Measurements from ENCODE around the gene ZSCAN12. TPM values are rescaled to one million over a fixed set of nuclear protein-coding genes. Genes with fewer than 3 reads are reported as not detected.

ZSCAN12 gene
- total RNA-seq, 2 donors from 2014 or later, result 10.5 to 12.8 TPM

- Mint-ChIP-seq H3K27me3 (ENCODE audit: insufficient read depth) (peaks cover 23% of the 10 kb centered on the region), H3K36me3 (ENCODE audit: low read depth) (peaks cover 13% of the 10 kb centered on the region), H3K4me3 (peak overlapping the region; percentile 98), H3K27ac (peak overlapping the region; percentile 95), H3K9me3 (peaks cover 4% of the 10 kb centered on the region), H3K4me1 (peaks cover 17% of the 10 kb centered on the region)
- Histone ChIP-seq H3K4me1 (ENCODE audit: control insufficient read depth, insufficient read depth, low read length) (no peaks in the 10 kb centered on the region), H3K27ac (ENCODE audit: low read depth, low read length) (no peak overlapping the region), H3K36me3 (ENCODE audit: control insufficient read depth, insufficient read depth, low read length) (peaks cover 8% of the 10 kb centered on the region), H3K4me3 (ENCODE audit: low read length) (peak overlapping the region; percentile 98), H3K9ac (ENCODE audit: extremely low read depth, low read length, poor library complexity, severe bottlenecking) (peak overlapping the region; percentile 72), H3K27me3 (ENCODE audit: control insufficient read depth, insufficient read depth, low read length, poor library complexity, severe bottlenecking) (peaks cover 15% of the 10 kb centered on the region), H3K9me3 (ENCODE audit: control insufficient read depth, low read length) (peaks cover 16% of the 10 kb centered on the region)
- DNase-seq, result no peak
- WGBS, 2 experiments (ENCODE audit: insufficient coverage in 1 of 2, insufficient read length in 1 of 2), result 1 to 2% methylated on average over 4 to 8 of the region's 9 CpGs
- TF ChIP-seq CTCF (conservative IDR thresholded peaks at IDR 0.05), result no peak
Observed at GRCh38 chr6:28349344-28349891, 50.1 kb downstream of the ZSCAN12 start.

GRCh38 chr6:28347119-28347518 is 52.4 kb downstream of the ZSCAN12 start:
- Histone ChIP-seq H3K36me3 (ENCODE audit: control insufficient read depth, insufficient read depth, low read length) (no peaks in the 10 kb centered on the region), H3K27ac (ENCODE audit: low read depth, low read length) (no peak overlapping the region), H3K9ac (ENCODE audit: extremely low read depth, low read length, poor library complexity, severe bottlenecking) (no peak overlapping the region), H3K9me3 (ENCODE audit: control insufficient read depth, low read length) (peaks cover under 1% of the 10 kb centered on the region), H3K27me3 (ENCODE audit: control insufficient read depth, insufficient read depth, low read length, poor library complexity, severe bottlenecking) (peaks cover 22% of the 10 kb centered on the region), H3K4me3 (ENCODE audit: low read length) (no peak overlapping the region), H3K4me1 (ENCODE audit: control insufficient read depth, insufficient read depth, low read length) (no peaks in the 10 kb centered on the region)
- no peaks in the 10 kb centered on the region for H3K9me3 Mint-ChIP-seq
- peaks cover 31% of the 10 kb centered on the region for H3K27me3 Mint-ChIP-seq (ENCODE audit: insufficient read depth)
- peaks cover 17% of the 10 kb centered on the region for H3K4me1 Mint-ChIP-seq
- no peaks in the 10 kb centered on the region for H3K36me3 Mint-ChIP-seq (ENCODE audit: low read depth)
- TF ChIP-seq CTCF (conservative IDR thresholded peaks at IDR 0.05), result no peak
- 8 to 27% methylated on average over 1 to 2 of the region's 2 CpGs for WGBS, 2 experiments (ENCODE audit: insufficient coverage in 1 of 2, insufficient read length in 1 of 2)
- DNase-seq, result no peak
- no peak overlapping the region for H3K4me3 Mint-ChIP-seq
- no peak overlapping the region for H3K27ac Mint-ChIP-seq

GRCh38 chr6:28345201-28345600 is 54.3 kb downstream of the ZSCAN12 start:
- 67% methylated on average over 1 of the region's 1 CpG; no CpG with 5 or more reads in 1 of the 2 experiments for WGBS, 2 experiments (ENCODE audit: insufficient coverage in 1 of 2, insufficient read length in 1 of 2)
- no peak for TF ChIP-seq CTCF (conservative IDR thresholded peaks at IDR 0.05)
- H3K27ac Mint-ChIP-seq, result no peak overlapping the region

More at GRCh38 chr6:28345201-28345600, 54.3 kb downstream of the ZSCAN12 start:
- no peak for DNase-seq
- Mint-ChIP-seq H3K9me3 (no peaks in the 10 kb centered on the region), H3K36me3 (ENCODE audit: low read depth) (no peaks in the 10 kb centered on the region), H3K4me3 (no peak overlapping the region), H3K4me1 (peaks cover 6% of the 10 kb centered on the region), H3K27me3 (ENCODE audit: insufficient read depth) (peaks cover 42% of the 10 kb centered on the region)
- no peak overlapping the region for H3K9ac ChIP-seq (ENCODE audit: extremely low read depth, low read length, poor library complexity, severe bottlenecking)
- peaks cover 22% of the 10 kb centered on the region for H3K27me3 ChIP-seq (ENCODE audit: control insufficient read depth, insufficient read depth, low read length, poor library complexity, severe bottlenecking)
- no peaks in the 10 kb centered on the region for H3K4me1 ChIP-seq (ENCODE audit: control insufficient read depth, insufficient read depth, low read length)
- no peaks in the 10 kb centered on the region for H3K9me3 ChIP-seq (ENCODE audit: control insufficient read depth, low read length)
- H3K27ac ChIP-seq (ENCODE audit: low read depth, low read length), result no peak overlapping the region
- H3K36me3 ChIP-seq (ENCODE audit: control insufficient read depth, insufficient read depth, low read length), result no peaks in the 10 kb centered on the region
- H3K4me3 ChIP-seq (ENCODE audit: low read length), result no peak overlapping the region

All from endodermal cell (in vitro differentiated cells).